GM19035 (cell line): ENCODE data around the gene RELB.

Experiments
- ATAC-seq: cut with Tn5 transposase; IDR thresholded peaks from one replicate; pipeline ENCODE4 v1.9.1; 2021; ENCODE audit not compliant: unreplicated experiment

Gene RELB

DNA sequence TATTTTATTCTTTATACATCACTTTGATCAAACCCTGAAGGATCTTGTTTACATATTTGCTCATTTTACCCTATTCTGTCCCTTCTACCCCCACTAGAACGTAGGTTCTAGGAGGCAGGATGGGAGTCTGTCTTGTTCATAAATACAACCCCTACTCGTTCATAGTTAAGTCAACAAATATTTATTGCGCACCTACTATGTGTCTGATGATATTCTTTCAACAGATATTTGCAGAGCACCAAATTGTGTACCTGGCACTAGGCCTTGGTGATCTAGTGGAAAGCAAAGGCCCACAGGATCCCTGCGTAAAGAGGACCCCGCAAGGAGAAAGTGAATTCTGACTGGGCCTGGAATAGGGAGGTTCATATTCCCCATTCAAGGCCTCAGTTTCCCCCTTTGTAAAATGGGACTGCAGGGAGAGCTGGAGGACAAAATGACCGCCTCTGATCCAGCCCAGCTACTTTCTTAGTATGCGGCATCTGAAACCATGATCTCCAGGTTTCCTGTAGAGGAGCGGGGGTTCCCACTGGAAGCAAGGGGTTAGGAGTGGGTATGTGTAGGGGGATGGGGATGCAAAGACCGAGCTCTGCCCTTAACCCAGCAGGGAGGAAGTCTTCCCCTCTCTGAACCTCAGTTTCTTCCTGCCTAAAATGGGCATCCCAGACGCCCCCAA is 77.3 kb downstream of the RELB start:
- no peak for ATAC-seq

DNA sequence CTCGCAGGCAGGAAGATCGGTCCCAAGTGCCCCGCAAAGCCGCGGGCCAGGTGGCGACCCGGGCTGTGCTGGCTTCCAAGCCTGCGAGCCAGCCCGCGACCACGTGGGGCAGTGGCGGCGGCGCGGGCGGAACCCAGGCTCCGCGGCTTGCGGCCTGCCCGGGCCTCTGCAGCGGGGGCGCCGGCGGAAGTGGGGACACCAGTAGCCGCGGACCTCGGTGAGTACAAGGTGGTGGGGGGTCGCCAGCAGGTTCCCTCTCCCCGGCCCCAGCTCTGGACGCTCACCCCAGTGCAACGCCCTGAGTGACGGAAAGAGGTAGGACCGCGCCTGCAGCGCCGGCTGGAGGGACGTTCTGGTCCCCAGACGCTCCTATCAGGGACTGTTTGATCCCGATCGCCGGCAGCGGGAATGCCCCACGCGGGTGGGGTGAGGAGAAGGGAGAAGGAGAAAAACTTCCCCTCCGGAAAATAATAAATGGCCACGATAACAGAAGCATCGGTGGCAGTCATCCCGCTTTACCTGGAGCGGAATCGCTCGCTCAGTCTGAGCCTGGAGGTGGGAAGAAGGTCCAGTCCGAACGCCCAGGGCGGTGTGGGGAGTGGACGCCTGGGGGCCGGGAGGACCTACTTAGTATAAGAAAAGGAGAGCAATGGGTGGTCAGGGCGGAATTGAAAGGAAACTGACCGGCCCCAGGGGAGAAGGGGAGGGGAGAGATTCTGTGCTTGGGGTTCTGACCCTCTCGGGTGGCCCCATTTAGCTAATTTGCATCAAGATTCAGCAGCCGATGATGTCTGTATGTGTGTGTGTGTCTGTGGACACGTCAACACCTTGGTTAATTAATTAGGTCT is 78.0 kb downstream of the RELB start, which contains the start of gene GEMIN7:
TSS of gene GEMIN7 (plus strand) at position 198 of the 848 bp plus-strand sequence. CDS start 10,855 bp downstream, outside the sequence.
- ATAC-seq: no peak

DNA sequence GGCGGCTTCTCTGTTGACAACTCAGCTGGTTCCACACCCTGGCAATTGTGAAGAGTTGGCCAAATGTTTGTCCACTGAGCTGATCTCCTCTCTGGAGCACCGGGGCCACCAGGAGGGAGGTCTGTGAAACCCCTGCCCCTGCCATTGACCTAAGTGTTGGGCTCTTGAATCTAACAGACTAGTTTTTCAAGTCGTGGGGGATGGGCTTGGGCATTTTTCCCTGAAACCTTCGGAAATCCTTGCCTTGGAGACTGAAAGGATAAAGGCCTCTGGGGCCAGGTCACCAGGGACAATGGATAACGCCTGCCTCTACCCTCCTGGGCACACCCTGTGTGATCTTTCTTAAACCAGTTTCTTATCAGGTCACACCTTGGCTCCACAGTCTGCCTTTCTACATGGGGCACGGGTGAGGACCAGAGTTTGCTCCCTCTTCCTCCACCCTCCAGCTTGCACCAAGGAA is 78.7 kb downstream of the RELB start:
- ATAC-seq: no peak

DNA sequence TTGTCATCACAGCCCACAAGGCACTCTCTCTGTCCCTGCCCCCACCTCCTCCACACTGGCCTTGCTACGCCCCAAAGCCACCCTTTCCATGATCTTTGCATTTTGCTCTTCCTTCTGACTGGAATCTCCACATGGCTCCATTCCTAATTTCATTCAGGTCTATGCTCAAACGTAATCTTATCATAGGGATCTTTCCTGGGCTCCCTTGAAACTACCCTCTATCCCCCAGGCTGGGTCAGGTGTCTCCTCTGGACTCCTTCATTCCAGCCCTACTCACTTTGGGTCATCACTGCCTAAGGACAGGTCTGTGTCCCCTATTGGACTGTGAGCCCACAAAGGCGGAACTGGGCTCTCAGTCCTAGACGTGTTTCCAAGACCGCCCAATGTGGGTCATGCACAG is 80.9 kb downstream of the RELB start:
- no peak for ATAC-seq

DNA sequence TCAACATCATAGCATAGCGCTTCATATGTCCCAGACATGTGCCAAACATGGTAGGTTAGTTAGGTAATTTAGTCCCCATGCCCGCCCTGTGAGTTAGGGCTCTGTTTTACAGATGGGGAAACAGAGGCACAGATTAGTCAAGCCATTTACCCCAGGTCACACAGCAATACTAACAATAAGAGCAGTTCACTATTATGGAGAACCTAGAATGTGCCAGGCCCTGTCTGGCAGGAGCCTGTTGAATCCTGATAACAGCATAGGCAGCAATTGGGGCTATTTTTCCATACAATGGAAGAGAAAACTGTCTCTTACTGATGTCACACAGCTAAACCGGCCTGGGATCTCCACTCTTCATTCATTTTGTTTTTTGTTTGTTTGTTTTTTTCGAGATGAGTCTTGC is 85.2 kb downstream of the RELB start:
- no peak for ATAC-seq

DNA sequence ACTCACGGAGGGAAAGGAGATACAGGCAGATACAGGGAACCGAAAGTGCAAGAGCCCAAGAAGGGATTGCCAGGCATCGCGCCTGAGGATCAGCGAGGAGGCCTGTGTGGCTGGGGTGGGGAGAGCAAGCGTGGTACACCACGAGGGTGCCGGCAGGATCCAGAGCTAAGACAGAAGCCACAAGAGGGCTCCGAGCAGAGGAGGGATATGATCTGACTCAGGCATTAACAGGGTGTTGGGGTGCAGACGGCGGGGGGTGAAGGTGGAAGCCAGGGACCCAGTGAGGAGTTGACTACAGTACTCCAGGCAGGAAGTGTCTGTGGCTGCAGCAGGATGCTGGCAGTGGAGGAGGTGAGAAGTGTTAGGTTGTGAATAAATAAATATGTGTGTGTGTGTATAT is 86.3 kb downstream of the RELB start:
- ATAC-seq: no peak
